ENCODE measurements around the gene TMTC4.

TMTC4 gene

DNA sequence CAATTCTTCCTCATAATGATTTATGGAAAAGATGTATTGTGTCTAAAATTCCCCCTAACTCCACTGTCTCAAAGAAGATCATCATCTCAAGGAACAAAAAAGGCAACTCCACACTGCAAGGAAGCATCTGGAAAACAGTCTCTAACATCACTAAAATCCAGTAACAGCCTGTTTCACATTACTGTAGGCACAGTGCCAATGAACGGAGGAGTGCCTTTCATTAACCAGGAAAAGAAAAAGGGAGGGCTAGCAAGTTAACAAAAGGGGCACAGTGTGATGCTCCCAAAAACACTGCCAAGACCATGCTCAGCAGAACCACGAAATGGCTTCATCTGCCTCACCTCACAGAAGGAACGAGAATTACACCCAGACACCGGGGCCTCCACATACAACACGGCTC lies 8.5 kb downstream of the TMTC4 start:
- DNase-seq: no peak

DNA sequence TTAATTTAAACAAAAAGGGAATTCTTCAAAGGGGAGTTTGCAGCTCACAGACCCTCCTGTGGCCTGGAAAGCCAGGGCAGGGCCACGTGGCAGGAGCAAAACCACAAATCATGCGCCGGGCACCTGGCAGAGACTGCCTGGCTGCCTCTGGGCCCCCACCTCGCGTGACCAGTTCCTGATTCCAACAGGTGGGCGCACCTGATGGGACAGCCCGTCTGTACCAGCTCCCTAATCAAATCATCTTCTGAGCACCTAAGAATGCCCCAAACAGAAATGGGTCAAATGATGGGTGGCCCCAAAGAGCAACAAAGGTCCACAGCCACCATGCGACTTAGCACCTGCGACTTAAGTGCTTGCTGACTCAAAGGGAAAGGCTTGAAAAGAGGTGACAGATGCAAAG lies 9.2 kb downstream of the TMTC4 start:
- no peak for DNase-seq

DNA sequence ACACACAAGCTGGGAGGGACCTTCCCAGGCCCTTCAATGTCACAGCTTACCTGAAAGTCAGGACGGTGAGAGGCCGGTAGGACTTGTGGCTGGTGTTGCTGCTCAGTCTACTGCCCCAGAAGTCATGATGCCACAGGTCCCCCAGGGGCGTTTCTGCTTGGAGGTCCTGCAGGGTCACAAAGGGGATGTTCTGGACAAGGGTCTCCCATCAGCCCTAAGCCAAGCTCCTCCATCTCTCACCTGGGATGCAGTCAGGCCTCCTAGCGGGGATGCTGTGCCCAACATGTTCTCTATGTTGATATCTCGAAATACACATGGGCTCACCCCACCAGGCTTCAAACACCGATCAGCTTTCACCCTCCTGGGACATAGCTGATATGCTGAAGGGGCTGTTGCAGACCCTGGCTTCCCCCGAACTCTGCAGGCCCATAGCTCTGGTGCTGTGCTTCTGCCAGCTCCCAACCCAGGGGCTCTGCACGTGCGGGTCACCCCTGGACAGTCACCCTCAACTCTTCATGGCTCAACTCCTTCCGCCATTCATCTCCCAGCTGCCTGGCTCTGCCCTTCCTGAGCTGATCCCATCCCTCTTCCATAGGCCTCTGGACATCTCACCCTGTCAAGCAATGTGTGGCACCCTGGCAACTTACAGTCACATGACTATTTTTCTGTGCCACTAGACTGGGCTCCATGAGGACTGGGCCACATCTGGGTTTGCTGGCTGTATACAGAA lies 10.3 kb downstream of the TMTC4 start:
- no peak for DNase-seq

DNA sequence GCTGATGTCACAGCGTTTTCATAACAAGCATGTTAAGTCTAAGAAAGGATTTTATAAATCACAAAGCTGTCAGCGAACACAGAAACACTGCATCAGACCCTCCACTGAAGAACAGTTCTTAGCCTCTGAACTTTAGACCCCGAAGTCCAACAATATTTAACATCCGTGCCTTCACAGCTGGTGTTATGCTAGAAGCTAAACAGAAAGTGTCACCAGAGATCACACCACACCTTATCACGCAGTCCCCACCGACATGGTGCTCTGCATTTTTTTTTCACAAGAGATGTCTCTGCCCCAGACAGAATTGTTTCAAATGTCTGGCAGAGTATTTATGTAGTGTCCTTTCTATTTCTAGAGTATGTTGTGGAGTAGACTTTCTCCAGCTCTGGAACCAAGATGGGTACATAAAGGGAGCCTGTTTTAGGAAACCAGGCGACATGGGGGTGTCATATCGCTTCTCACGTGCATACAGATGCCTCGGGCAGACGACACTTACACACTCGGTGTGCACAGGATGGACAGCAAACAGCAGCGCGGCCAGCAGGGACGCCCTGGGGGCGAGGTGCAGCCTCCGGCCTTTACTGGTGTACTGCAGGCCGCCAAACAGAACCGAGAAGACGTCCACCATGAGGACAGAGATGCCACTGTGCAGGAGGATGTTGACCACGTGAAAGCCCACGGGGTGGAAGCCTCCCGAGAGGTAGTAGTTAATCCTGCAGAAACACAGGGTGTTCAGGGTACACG lies 12.0 kb downstream of the TMTC4 start:
- DNase-seq: no peak

DNA sequence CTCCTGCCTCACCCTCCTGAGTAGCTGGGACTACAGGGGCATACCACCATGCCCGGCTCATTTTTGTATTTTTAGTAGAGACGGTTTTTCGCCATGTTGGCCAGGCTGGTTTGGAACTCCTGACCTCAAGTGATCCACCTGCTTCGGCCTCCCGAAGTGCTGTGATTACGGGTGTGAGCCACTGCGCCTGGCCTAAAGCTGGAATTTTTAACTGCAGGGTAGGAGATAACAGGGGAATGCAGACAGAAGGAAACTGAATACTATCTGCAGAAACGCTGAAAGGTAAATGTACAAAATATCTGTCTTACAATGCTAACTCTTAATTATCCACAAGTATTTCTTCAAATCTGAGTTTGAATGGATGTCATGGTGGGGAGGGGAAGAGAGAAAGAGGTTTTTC lies 13.8 kb downstream of the TMTC4 start:
- no peak for DNase-seq

DNA sequence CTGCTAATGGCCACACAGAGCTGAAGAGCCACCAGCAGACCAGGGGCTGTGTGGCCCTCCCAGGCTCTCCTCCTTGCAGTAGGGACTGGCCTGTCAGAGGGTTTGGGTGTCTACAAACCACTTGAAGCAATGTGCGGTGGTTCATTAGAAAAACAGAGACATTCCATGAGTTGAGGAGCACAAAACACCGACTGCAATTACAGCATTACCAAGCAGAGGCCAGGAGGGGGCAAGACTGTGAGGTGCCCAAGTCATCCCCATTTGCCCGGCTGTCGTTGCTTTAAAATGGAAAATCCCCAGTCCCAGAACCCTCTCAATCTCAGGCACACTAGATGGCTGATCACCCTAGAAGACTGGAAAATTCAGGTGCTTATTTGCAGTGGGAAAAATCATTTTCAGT lies 15.0 kb downstream of the TMTC4 start:
- DNase-seq: no peak

DNA sequence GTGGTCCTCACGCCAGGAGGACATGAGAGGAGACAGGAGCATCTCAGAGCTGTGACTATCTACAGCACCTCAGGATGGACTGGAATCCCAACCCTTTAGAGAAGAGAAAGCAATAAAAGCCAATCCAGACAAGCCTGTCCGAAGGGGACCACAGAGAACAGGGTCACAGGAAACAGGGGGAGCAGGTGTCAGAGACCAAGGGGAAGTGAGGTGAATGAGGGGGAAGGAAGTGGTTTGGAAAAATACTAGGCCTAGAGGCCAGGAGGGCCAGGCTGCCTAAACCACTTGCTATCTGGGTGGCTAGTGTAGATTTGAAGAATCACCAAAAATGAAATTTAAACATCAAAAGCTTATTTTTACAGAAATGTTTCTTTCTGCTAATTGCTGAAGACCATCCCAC lies 16.2 kb downstream of the TMTC4 start:
- peak; percentile 30 for DNase-seq

DNA sequence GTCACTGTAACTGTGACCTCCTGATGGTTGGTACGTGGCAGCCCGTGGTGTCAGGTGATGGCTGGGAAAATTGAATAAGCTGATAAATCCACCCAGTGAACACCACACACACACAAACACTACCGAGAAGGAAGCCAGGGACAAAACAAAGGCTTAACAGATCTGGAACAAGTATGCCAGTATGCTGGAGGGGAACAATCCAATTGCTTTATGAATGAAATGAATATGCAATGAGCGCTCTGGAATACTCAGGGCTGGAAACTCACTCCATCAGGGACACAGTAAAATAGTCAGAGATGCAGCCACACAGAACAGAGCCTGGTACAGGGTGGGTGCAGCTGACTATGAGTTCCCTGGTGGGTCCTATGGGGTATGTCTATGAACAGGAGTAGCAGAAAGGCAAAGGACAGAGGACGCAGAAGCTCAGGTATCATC lies 16.7 kb downstream of the TMTC4 start:
- DNase-seq: no peak

DNA sequence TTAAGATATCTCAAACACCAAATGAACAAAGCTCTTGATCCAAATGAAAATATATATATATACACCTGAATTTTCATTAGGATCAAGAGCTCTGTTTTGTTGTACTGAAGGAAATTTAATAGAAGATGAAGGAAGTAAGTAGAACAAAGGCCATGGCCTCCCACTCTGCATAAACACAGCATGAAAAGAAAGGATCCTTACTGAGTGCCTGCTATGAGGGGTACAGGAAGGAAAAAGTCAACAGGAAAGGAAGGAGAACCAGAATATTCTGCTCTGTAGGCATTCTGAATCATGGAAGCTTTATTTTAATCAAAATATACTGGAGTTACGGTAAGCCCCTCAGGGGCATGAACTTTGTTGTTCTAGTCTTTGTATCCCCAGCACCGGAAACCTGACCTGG lies 22.1 kb downstream of the TMTC4 start:
- no peak for DNase-seq

DNA sequence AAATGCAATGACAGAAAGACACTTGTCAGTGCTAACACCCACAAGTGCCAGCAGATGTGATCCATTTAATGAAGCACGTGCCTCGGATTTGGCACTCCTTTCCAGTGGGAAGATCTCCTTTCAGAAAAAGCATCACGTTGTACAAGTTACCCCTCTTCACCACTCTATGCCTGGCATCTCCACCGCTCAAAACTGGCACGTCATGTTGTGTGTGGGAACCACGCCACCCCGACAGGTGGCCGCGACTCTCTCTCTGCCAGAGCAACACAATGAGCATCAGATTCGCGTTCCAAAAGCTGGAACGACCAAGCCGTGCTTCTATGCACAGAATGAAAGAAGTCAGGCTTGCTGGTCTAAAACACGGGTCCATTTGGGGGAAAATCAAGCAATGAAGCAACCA lies 24.3 kb downstream of the TMTC4 start:
- DNase-seq: no peak

DNA sequence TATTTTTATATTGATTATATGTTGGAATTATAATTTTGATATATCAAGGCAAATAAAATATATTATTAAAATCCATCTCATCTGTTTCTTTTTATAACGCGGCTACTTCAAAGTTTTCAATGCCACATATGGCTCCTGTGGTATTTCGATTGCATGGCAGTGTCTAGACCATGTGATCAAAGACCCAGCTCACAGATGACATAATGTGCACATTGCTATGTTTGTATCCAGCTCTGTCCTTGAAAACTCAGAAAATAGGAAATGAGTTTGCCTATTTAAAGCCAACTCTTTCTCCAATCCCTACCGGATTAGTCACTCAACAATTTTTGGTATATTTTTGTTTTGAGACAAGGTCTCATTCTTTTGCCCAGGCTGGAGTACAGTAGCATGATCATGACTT lies 26.2 kb downstream of the TMTC4 start:
- DNase-seq: no peak

DNA sequence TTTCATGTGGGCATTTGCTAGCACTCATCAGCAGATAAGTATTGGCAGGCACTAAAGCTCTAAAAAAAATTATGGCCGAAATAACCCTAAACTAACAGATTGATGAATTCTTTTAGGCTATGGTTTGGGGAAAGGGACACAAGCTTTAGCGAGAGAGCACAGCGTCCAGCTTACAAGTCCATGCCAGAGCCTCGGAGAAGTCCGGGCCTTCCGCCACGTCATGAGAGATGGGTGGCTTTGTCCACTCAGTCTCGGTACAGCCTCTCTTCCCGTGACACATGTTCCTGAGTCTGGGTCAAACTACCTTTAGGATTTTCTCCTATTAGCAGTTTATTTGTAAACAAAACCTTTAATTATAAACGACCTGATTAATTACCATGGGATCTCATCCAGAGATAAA lies 27.7 kb downstream of the TMTC4 start:
- no peak for DNase-seq

DNA sequence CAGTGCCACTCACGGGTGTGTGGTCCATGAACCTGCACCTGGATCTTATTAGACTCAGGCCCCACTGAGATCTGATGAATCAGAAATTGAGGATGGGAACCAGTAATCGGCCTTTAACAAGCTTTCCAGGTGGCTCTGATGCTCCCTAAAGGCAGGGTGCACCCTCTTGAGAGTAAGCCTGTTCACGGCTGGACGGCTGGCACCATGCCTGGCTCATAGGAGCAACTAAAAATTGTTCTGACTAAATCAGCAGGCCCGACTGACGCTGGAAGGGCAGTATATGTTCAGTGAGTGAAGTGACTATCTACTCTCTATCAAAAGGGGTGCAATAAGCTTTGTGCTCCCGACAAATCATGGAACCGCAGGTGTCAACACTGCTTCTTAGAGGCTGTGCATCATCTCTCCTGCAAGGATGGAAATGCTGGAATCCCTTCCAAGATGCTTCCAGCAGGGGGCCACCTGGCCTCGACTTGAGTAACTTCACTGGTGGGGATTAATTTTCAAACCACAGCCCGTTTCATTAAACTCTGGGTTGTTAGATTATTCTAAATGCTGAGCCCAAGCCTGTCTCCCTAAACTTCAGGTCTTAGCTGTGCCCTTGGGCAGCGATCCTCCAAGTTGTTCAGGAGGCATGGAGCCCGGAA lies 28.4 kb downstream of the TMTC4 start:
- no peak for DNase-seq

DNA sequence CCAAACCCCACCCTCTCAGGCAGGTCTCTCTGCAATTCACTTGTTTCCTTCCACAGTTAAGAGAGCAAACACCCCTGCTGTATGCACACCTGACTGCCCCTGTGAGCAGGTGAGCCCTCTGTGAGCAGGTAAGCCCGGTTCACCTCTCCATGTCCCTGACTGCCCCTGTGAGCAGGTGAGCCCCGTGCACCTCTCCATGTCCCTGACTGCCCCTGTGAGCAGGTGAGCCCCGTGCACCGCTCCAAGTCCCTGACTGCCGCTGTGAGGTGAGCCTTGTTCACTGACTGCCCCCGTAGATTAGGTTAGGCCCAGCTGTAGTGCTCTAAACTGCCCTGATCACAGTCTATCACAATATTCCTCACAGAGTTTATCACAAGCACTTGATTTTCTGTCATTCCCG lies 29.2 kb downstream of the TMTC4 start:
- DNase-seq: no peak

DNA sequence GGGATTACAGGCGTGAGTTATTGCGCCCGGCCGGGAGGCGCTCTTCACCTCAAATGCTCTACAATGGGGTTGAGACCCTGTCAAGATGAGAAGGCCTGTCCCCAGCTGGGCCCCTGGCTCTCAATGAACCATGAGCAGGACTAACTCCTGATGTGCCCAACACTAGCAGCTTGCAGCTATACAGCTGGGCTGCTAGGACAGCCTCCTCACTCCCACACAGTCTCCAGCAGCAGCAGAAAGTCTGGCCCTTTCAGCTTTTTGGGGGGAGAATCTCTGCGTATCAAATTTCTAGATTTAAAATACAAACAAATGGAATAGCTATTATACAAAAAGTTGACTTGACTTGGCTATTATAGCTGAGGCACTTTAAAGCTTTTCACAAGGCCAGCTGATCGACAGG lies 30.2 kb downstream of the TMTC4 start:
- no peak for DNase-seq

DNA sequence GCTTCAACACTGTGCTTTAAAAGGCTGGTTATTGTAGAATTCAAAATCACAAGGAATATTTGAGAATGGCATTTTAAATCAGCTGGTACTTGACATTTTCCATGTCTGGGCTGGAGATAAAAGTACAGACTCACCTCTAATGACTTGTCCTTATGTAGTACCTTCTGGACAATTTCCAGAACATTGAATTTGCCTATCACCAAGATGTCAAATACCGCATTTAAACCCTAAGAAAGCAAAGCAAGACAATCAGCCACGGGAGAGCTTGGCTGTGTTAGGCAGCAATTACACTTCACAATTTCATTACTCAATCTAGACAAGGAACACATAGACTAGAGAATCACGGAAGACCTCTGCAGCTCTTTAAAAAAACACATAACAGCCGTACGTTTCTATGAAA lies 36.8 kb downstream of the TMTC4 start:
- no peak for DNase-seq

DNA sequence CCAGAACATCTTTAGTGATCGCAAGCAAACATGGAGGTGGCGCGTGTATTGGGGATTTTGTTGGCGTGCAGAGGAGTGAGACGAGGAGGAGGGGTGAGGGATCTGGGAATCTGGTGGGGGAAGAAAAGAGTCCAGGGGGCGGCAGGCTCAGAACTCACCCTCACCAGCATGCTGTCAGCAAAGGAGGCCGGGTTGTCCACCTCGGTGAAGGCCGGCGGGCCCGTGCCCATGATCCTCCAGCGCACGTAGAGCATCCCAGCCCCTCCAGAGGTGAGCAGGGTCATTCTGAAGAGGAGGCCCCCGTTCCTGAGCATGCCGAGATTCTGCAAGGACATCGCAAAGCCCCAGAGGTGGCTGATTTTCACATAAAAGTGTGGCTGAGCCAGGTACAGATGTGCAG lies 37.2 kb downstream of the TMTC4 start:
- DNase-seq: no peak

DNA sequence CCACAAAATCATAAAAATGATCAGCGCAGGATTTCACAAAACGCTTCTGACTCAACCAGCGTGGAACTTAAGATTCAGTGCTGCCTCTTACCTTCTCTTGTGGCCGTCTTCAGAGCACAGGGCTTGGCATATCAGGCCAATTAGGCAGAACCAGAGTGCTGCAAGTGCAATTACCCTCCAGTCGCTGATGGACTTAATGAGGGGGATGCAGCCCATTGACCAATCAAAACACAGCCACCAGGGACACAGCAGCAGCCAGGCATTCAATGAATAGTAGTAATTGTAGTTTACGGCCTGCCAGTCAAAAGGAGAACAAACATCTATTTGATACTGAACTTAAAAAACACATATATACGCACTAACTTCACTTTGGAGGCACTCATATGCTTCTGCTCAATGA lies 38.2 kb downstream of the TMTC4 start:
- DNase-seq: no peak

DNA sequence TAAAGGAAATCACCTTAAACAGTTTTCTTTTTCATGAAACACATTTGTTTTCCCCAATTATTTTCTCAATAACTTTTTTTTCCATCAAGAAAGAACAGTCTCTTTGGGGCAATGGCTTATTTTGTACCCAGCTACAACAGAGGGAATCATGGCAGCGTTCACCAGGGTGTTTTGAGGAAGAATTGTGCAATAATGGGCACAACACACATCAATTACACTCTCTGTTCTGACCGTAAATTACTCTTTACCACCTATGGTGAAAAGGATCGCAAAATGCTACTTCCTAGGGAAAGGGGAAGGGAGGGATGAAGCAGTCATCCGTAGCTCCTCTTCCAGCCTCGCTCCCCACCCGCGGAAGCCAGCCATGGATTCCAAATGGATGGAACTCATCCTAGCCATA lies 38.6 kb downstream of the TMTC4 start:
- no peak for DNase-seq

DNA sequence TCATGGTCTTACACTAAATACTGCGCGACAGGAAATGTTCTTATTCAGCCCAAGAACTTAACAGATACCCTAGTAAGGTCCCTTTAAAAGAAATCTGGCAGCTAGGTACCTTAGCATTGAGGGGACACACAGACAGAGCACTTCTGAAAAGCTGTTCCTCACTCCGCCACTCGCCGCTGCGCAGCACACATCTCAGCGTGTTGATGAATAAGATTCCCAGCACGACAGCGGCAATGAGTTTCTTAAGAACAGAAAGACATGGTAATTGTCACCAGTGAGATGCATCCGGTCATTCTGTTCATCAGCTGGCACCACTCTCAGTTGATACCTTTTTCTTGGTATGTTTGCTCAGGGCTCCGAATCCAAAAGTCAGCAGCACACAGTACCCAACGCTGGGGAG lies 39.9 kb downstream of the TMTC4 start:
- DNase-seq: no peak

DNA sequence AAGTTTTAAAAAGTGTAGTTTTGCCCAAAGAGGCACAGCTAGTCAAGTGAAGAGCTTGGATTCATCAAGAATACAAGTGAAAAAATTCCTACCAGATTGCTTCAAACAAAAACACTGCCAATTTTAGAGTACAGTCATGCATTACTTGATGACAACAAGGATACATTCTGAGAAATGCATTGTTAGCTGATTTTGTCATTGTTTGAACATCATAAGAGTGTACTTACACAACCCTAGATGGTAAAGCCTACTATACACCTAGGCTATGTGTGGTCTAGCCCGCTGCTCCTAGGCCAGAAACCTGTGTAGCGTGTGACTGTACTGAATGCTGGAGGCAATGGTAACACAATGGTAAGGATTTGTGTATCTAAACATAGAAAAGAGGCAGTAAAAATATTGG lies 41.1 kb downstream of the TMTC4 start:
- DNase-seq: no peak

DNA sequence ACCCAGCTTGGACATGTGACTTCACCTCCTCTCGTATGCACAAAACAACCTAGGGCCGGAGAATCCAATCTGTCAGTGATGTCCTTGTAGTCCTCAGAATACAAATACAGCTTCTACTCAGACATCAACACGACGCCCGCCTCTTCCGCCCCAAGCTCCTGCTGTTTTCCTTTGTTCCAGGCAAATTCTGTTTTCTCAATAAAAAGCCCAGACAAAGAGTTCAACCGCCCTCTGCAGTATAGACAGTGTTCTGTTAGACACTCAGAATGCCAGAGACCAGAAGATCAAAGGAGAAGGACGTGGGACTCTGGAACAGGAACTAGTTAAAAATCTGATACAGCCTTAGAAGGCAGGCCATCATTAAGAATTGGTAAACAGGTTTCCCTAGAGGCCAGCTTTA lies 44.0 kb downstream of the TMTC4 start:
- no peak for DNase-seq

DNA sequence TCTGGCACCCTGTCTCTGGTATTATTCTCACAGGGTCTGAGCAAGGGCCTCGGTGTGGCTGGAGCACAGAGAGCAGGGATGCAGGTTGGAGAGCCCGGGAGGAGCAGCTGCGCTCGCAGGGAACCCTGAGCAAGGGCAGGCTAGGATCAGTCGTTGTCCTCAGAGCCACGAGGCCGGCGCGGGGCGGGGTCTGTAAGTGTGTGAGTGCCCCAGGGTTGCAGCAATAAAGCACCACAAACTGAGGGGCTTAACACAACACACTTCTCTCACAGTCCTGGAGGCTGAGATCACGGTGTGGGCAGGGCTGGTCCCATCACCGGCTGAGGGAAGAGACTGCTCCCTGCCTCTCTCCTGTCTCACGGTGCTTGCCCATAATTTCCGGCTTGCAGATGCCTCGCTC lies 47.5 kb downstream of the TMTC4 start:
- DNase-seq: no peak

DNA sequence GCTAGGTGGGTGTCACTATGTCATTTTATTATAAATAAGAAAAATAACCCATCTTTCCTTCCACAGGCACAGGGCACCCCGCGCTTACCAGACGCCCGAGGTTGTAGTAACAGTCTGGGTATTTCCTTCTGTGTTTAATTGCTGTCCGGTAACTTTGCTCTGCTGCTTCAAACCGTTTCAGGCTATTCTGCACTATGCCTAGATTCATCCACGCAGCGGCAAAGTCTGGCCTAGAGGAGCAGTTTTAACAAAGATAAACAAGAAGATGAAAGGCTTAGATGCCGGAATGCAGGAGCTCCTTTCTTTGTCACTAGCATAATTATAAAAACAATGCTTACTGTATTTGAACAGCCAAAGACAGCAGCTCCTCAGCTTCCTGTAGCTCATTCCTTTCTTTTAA lies 49.1 kb downstream of the TMTC4 start:
- no peak for DNase-seq
